IMR-90 (cell line): ENCODE data around the gene ZNF783. TPM values are rescaled to one million over a fixed set of nuclear protein-coding genes. Genes with fewer than 3 reads are reported as not detected.

Experiments
- ATAC-seq: fragments of 200-7000 bp; cut with Tn5 transposase; 2 replicates; pipeline ENCODE4 v1.9.1; 2020; ENCODE audit warnings: low read depth, mild to moderate bottlenecking, moderate library complexity
- BruUV-seq: library from RNA; stranded (reverse); fragments of 400-500 nt; replicated peaks from 2 replicates; lab custom pipeline; 2021; lab: Mats Ljungman, UMichigan
- CTCF ChIA-PET: fragments of 300-600 bp; formaldehyde crosslinking; extraction: SDS; loops from one replicate; lab custom pipeline; 2021; ENCODE audit warnings: antibody characterized with exemption; lab: Yijun Ruan, JAX
- POLR2A ChIA-PET: fragments of 300-600 bp; sonication (Branson Sonifier 250); formaldehyde crosslinking; loops from one replicate; lab custom pipeline; 2022; ENCODE audit warnings: antibody characterized with exemption; ENCODE audit not compliant: unreplicated experiment; lab: Charles Lee
- DNase-seq: peaks from one replicate; pipeline ENCODE4 v3.0.0; 2013
- H2AFZ ChIP-seq: replicated peaks from 2 replicates; pipeline ENCODE3; 2013; ENCODE audit warnings: low read length, mild to moderate bottlenecking; ENCODE audit not compliant: poor library complexity
- H2AK5ac ChIP-seq: 2 replicates; pipeline ENCODE4 v1.6.1; 2013; ENCODE audit warnings: low read depth, low read length, inconsistent platforms
- H2AK9ac ChIP-seq: replicated peaks from 2 replicates; pipeline ENCODE3; 2013; ENCODE audit warnings: mild to moderate bottlenecking, low read depth, low read length, moderate library complexity; ENCODE audit not compliant: poor library complexity
- H2BK120ac ChIP-seq: 2 replicates; pipeline ENCODE4 v1.6.1; 2013; ENCODE audit warnings: low read depth, low read length, inconsistent platforms
- H2BK15ac ChIP-seq: 3 replicates; pipeline ENCODE4 v1.6.1; 2013; ENCODE audit warnings: low read depth, low read length, inconsistent platforms
- H2BK20ac ChIP-seq: 2 replicates; pipeline ENCODE4 v1.6.1; 2013; ENCODE audit warnings: low read depth, mild to moderate bottlenecking, inconsistent platforms, low read length, moderate library complexity
- H2BK5ac ChIP-seq: 2 replicates; pipeline ENCODE4 v1.6.1; 2013; ENCODE audit warnings: mild to moderate bottlenecking, low read depth, low read length, inconsistent platforms; ENCODE audit not compliant: poor library complexity, severe bottlenecking
- H3K14ac ChIP-seq: replicated peaks from 2 replicates; pipeline ENCODE4 v1.6.1; 2013; ENCODE audit warnings: low read depth, low read length, inconsistent platforms
- H3K18ac ChIP-seq: 2 replicates; pipeline ENCODE4 v1.6.1; 2013; ENCODE audit warnings: low read depth, low read length, control low read depth
- H3K23ac ChIP-seq: 2 replicates; pipeline ENCODE4 v1.6.1; 2013; ENCODE audit warnings: low read depth, low read length, inconsistent platforms
- H3K27ac ChIP-seq: 2 replicates; pipeline ENCODE4 v1.5.1; 2013; ENCODE audit warnings: mild to moderate bottlenecking, control low read depth, low read length; ENCODE audit not compliant: insufficient read depth
- H3K27me3 ChIP-seq: 2 replicates; pipeline ENCODE4 v1.6.1; 2013; ENCODE audit warnings: low read length; ENCODE audit not compliant: control insufficient read depth, insufficient read depth
- H3K36me3 ChIP-seq: 2 replicates; pipeline ENCODE4 v1.6.1; 2013; ENCODE audit warnings: low read length, mixed read lengths; ENCODE audit not compliant: control insufficient read depth, insufficient read depth
- H3K4ac ChIP-seq: 2 replicates; pipeline ENCODE4 v1.6.1; 2013; ENCODE audit warnings: low read depth, low read length, inconsistent platforms
- H3K4me1 ChIP-seq: 2 replicates; pipeline ENCODE4 v1.6.1; 2013; ENCODE audit warnings: low read length, mixed read lengths; ENCODE audit not compliant: control insufficient read depth, insufficient read depth
- H3K4me2 ChIP-seq: 2 replicates; pipeline ENCODE4 v1.6.1; 2013; ENCODE audit warnings: low read depth, mild to moderate bottlenecking, control low read depth, low read length, moderate library complexity
- H3K4me3 ChIP-seq: 2 replicates; pipeline ENCODE4 v1.5.1; 2013; ENCODE audit warnings: low read depth, mild to moderate bottlenecking, control low read depth, low read length, moderate library complexity; ENCODE audit not compliant: insufficient read depth
- H3K56ac ChIP-seq: 2 replicates; pipeline ENCODE4 v1.6.1; 2013; ENCODE audit warnings: low read length, inconsistent platforms; ENCODE audit not compliant: insufficient read depth; ENCODE audit errors: extremely low read depth
- H3K79me1 ChIP-seq, 2 experiments: 2 replicates each; pipeline ENCODE4 v1.6.1; 2013; ENCODE audit warnings: low read length in 2 of 2, inconsistent platforms in 1 of 2, low read depth in 1 of 2
- H3K9ac ChIP-seq: 2 replicates; pipeline ENCODE4 v1.6.1; 2013; ENCODE audit warnings: low read depth, low read length, control low read depth
- H3K9me1 ChIP-seq: 2 replicates; pipeline ENCODE4 v1.6.1; 2013; ENCODE audit warnings: low read length, inconsistent platforms; ENCODE audit not compliant: insufficient read depth
- H3K9me3 ChIP-seq: 2 replicates; pipeline ENCODE4 v1.6.1; 2013; ENCODE audit warnings: low read length; ENCODE audit not compliant: control insufficient read depth, insufficient read depth
- H4K20me1 ChIP-seq: 2 replicates; pipeline ENCODE4 v1.6.1; 2013; ENCODE audit warnings: low read length, inconsistent platforms; ENCODE audit not compliant: insufficient read depth
- H4K5ac ChIP-seq: 2 replicates; pipeline ENCODE4 v1.6.1; 2013; ENCODE audit warnings: mild to moderate bottlenecking, low read depth, low read length, control low read depth
- H4K8ac ChIP-seq, 2 experiments: 2 replicates each; pipeline ENCODE4 v1.6.1; 2013; ENCODE audit warnings: low read depth in 2 of 2, low read length in 2 of 2, control low read depth in 1 of 2, inconsistent platforms in 1 of 2
- H4K91ac ChIP-seq: 2 replicates; pipeline ENCODE4 v1.6.1; 2013; ENCODE audit warnings: low read depth, low read length, inconsistent platforms; ENCODE audit not compliant: insufficient read depth
- FOS ChIP-seq: fragments of 150-350 bp; IDR thresholded peaks from 2 replicates; pipeline ENCODE4 v1.6.1; 2016; ENCODE audit warnings: low read depth, low read length
- MAZ ChIP-seq: IDR thresholded peaks from 2 replicates; pipeline ENCODE4 v1.6.1; 2012; ENCODE audit warnings: low read depth, mild to moderate bottlenecking, low read length, improper control_type of control experiment, moderate library complexity, borderline replicate concordance
- MXI1 ChIP-seq: IDR thresholded peaks from 2 replicates; pipeline ENCODE4 v1.6.1; 2012; ENCODE audit warnings: low read depth, mild to moderate bottlenecking, low read length, moderate library complexity, borderline replicate concordance
- POLR2A ChIP-seq: IDR thresholded peaks from 2 replicates; pipeline ENCODE4 v1.6.1; 2012; ENCODE audit warnings: mild to moderate bottlenecking, low read depth, low read length
- RCOR1 ChIP-seq: IDR thresholded peaks from 2 replicates; pipeline ENCODE4 v1.6.1; 2012; ENCODE audit warnings: mild to moderate bottlenecking, low read length, improper control_type of control experiment; ENCODE audit not compliant: insufficient replicate concordance
- WGBS, 2 experiments: methylation state at CpG; one replicate each; pipeline versions ENCODE4 v1.1.5 to v1.1.7; 2013; ENCODE audit warnings: missing lambda C conversion rate in 2 of 2; ENCODE audit not compliant: insufficient read length in 1 of 2; ENCODE audit errors: extremely low coverage in 2 of 2; 5-methylcytosine and 5-hydroxymethylcytosine counted together
- dilution Hi-C: fragments of 300-500 bp; cut with HindIII; formaldehyde crosslinking; loops from one replicate; pipeline ENCODE4 v1.14.3; 2018; ENCODE audit warnings: low sequenced_read_pairs; ENCODE audit not compliant: unreplicated experiment
- in situ Hi-C: fragments of 300-500 bp; cut with MboI; formaldehyde crosslinking; loops from 3 replicates; pipeline ENCODE4 v1.14.3; 2019; ENCODE audit warnings: low sequenced_read_pairs, inconsistent platforms, mixed read lengths
- intact Hi-C: fragments of 100-400 bp; cut with micrococcal nuclease; formaldehyde crosslinking; loops from 2 replicates; pipeline ENCODE4 v1.10.0; 2022
- polyA plus RNA-seq, 3 experiments: library from polyadenylated mRNA; depleted of rRNA; stranded (reverse); fragments of >200 nt; gene quantifications; 2 replicates each; pipeline ENCODE4 v1.2.3, GENCODE V29; 2012; ENCODE audit warnings: low replicate concordance in 1 of 3
- total RNA-seq: library from RNA; depleted of rRNA; stranded (reverse); fragments of >200 nt; gene quantifications from 2 replicates; pipeline ENCODE4 v1.2.3, GENCODE V29; 2012

ZNF783 gene
- total and polyA plus RNA-seq, 2 of the 4 experiments (the other 2 are of a cell fraction), result 2.3 to 7.2 TPM

DNA sequence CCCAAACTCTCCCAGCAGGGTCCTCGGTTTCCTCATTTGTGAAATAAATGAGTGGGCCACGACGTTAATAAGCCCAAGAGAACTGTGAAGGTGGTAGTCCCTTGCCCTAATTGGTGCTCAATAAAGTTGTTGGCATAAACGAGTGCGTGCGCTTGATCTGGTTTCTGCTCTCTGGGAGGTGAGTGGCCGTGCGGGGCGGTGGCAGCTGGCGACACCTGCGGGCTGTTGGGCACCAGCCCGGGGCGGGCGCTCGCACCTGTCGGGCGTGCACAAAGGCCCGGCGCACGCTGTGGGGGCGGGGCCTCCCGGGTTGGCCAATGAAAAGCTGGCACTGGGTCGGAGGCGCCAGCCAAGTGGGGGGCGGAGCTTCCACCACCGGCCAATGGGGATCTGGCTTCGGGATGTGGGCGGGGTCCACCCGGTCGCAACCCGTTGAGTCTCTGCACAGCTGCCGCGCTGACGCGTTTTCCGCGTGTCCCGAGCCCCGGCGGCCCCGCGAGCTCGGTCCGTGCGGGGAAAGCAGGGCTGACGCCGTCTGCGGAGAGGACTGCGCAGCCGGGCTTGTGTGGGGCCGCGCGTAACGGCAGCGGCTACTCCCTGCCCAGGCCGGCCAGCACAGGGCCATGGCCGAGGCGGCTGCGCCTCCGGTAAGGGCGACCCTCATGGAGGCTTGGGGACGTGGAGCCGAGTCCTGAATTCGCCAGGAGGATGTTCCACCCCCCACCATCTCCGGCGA lies 23.0 kb downstream of the ZNF783 start:
- CTCF ChIA-PET, result interaction anchor here (0.7 kb wide), 1 partner anchor 25 kb away, joined by 3 read pairs; no protein-coding TSS in a partner anchor
- Histone ChIP-seq H4K5ac (no peak overlapping the region), H3K4ac (peak overlapping the region; percentile 90), H3K27me3 (no peaks in the 10 kb centered on the region), H3K9ac (peak overlapping the region; percentile 19), H3K14ac (peak overlapping the region; percentile 87), H2BK120ac (peak overlapping the region; percentile 27; the same call in 1 of the 2 replicates), H2BK5ac (no peak overlapping the region), H2BK15ac (no peak overlapping the region), H2AK5ac (no peak overlapping the region), H2AFZ (peak overlapping the region; percentile 96), H3K4me1 (0 out of 2 replicates have a peak, but pooled peaks cover 2% of the 10 kb centered on the region), H2AK9ac (peak overlapping the region; percentile 95), H4K8ac (peak overlapping the region in 1 of 2 experiments; percentile 36; a peak in 1 of 4 replicates), H3K9me1 (peaks cover 7% of the 10 kb centered on the region), H3K27ac (no peak overlapping the region; the same call in 1 of the 2 replicates), H3K4me2 (peak overlapping the region; percentile 88), H4K91ac (peak overlapping the region; percentile 26), H3K56ac (no peak overlapping the region), H3K9me3 (no peaks in the 10 kb centered on the region), H4K20me1 (peaks cover 4% of the 10 kb centered on the region), H3K36me3 (peaks cover 15% of the 10 kb centered on the region), H3K23ac (peak overlapping the region; percentile 95), H3K4me3 (peak overlapping the region; percentile 69), H2BK20ac (no peak overlapping the region), H3K18ac (no peak overlapping the region), H3K79me1 (peaks cover 0 to 3% of the 10 kb centered on the region in 2 experiments; a peak in 1 of 4 replicates)
- POLR2A ChIA-PET, result no interaction called here
- in situ Hi-C loops, result no loop called here
- intact Hi-C loops, result no loop called here
- dilution Hi-C loops, result no loop called here
- peak; percentile 80 for DNase-seq
- BruUV-seq, result no TSS peak
- whole genome bisulfite sequencing, 2 experiments, result 6% methylated on average over 40 of the region's 66 CpGs; no CpG with 5 or more reads in 1 of the 2 experiments
- ATAC-seq, result peak; percentile 99
- TF ChIP-seq MAZ, result peak; percentile 25; the same call in 1 of the 2 replicates
- 0 out of 2 replicates have a peak, but pooled peaks have one; percentile 24 for TF ChIP-seq POLR2A
- no peak for TF ChIP-seq RCOR1
- no peak for TF ChIP-seq FOS
- TF ChIP-seq MXI1, result peak; percentile 65; the same call in 1 of the 2 replicates
